ENCODE measurements around the gene UBE2N.

- TF ChIP-seq POLR2A (IDR thresholded peaks at IDR 0.05; ENCODE audit: low read length) (no peak), GATA1 (IDR thresholded peaks at IDR 0.05; ENCODE audit: low read depth, low read length) (no peak)
Measured at GRCh38 chr12:93393425-93393824, 48.3 kb downstream of the UBE2N start.
